Inflammatory macrophage treated with lipopolysaccharide for 1 hour (primary cell): Measurements from ENCODE around the gene NFIA.

ENCODE experiments used
- DNase-seq, 2 donors: peaks; one replicate each; pipeline ENCODE4 v3.0.0-alpha.2; 2020 to 2022

NFIA gene

DNA sequence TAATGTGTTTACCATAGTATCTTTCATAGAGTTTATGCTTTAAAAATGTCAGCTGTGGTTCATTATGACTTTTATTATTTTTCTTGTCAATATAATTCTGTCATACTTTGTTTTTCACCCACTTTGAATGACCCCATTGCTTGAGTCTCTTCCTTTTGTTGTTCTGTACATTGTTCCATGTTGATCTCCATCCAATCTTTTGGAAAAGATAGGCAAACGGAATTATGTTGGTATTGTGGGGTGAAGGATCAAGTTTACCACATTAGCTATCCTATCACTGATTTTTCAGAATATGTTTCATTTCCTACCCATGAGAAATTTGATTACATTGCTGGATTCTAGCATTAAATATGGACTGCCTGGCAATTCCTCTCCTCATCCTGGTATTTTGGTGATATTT, 196.6 kb downstream of the NFIA start:
- DNase-seq, result no peak

DNA sequence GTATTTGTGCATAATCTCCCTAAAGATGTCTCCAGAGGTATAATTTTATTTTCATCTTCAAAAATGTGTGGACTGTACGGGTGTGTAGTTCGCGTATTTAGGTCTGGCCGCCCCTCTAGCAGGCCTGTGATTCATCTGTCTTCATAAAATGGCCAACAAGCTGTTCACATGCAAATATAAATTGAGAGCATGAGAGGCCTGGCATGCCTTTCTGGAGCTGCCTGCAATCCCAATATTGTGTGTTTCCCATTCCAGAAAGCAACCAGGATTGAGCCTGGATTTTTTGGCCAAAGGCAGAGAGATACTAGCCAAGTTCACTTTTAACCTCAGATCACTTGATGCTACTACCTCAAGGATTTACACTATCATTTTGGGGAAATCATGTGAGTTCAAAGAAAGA, 197.2 kb downstream of the NFIA start:
- no peak for DNase-seq

DNA sequence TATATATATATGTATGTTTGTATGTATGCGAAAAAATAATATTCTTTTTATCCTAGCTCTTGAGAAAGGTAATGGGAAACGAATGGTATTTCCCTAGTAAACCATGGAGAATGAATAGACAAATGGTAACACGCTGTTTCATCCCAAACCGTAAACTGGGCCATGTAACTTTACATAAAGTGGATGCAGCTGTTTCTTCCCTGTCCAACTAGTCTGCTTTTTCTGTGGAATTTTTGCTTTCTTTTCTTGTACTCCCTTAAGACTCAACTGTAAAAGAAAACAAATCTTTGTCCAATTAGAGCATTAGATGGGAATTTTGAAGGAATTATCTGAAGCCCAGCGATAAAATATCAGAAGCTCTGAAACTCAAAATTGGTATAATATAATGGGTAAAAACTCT, 198.1 kb downstream of the NFIA start:
- no peak for DNase-seq

DNA sequence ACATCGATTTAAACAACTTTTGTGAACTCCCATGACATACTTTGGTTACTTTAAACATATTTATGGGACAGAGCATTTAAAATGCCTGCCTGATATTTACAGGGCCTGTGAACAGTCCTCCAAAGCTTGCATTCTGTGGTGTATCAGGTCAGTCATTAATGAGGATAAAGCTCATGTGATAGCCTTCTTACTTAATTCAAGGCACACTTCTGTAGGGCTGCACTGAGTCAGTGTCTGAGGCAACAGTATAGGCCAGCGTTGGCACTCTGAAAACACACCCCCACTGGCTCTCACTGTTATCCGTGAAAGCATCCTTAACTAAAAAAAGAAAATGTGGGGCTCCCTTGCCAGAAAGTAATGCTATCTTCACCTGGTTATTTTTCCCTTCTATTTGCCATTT, 200.0 kb downstream of the NFIA start:
- no peak for DNase-seq

DNA sequence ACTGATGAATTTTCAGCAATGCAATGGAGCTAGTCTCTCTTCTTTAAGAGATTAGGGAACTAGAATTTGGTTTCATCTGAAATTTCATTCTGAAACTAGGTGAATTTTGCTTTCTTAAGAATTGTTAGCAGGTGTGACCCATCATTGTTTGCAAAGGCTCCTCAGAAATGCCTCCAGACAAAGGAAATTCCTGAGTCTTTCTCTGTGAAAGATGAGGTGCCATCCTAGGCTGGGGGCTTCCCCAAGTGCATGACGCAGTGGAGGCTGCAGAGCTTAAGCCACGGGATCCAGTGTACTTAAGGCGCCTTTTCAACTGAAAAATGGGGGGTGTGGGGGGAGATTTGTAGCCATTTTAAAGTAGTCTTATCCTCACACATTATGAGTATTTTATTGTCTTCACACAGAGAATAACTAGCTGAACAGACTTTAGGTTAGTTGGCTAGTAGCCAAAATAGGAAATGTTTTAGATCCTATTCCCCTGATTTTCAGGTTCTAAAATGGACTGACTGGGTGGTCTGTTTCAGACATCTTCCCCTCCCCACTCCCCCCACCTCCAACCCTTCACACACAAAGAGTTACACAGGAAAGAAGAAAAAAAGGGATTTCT, 202.0 kb downstream of the NFIA start:
- DNase-seq, result no peak

DNA sequence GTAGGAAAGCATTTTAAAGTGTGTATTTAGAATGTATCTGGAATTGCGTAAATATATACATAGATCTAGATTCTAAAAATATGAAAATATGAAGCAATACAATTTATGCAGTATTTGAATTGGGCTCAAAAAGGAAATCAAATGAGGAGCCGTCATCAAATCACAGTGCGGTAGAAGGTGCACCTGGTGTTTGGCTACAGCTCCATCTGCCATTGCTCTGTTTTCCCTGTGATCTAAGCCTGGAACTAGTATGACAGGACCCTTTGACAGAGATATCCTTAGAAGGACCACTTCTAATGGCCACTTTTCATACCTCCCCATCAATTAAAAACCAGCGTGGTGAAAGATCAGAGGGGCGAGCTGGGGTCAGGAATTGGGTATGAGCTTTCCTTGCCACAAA, 202.6 kb downstream of the NFIA start:
- no peak for DNase-seq

DNA sequence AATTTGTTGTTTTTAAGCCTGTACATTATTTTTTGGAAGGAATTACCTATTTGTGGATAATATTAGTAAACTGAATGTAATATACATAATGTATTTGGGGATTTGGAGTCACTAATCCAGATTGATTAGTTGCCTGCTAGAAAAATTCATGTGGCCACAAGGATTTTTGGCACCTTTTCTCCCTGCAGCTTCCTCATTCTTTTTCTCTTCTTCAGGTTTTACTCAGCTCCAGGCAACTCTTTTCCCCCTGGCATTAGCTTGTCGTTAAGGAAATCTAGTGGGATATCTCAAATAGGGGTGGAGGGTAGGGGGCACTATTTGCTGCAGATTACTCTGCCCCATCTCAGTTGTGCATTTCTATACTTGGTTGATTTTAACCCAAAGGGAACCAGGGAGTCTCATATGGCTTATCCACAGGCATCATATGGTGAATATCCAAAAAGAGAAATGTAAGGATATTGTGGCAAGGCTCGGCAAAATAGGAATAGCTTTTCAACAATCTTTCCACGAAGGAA, 203.1 kb downstream of the NFIA start:
- no peak for DNase-seq

DNA sequence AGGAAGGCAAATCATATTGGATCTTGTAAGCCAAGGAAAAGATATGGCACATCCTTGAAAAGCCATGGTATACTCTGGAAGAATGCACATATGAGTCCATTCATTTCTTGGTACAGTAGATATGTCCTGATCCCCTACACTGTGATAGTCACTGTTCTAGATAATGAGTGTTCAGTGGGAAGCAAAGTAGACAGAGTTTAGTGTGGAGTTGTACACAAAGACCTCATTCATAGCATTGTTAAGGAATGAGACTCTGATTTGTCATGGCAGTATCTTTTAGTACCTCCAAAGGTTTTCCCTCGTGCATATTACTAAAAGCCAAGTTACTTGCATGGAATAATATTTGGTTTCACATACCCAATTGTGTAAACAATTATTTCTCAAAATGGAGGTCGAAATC, 204.7 kb downstream of the NFIA start:
- DNase-seq, result no peak

DNA sequence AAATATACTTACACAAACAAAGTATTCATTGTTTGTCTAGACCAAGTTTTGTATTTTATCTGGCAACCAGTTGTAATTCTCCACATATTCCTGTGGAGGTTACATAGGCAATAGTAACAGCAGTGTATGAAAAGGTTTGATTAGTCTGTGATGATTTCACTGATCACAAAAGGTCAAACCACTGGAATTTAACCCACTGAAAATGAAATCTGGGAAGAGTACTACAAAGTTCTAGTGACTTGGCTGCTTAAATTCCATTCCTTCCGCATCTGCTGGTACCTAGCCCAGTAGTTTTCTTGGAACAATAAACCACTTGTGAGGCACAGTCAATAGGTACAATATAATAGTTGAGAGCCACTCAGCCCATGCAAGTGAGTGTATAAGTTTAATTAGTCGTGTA, 205.4 kb downstream of the NFIA start:
- DNase-seq, result no peak

DNA sequence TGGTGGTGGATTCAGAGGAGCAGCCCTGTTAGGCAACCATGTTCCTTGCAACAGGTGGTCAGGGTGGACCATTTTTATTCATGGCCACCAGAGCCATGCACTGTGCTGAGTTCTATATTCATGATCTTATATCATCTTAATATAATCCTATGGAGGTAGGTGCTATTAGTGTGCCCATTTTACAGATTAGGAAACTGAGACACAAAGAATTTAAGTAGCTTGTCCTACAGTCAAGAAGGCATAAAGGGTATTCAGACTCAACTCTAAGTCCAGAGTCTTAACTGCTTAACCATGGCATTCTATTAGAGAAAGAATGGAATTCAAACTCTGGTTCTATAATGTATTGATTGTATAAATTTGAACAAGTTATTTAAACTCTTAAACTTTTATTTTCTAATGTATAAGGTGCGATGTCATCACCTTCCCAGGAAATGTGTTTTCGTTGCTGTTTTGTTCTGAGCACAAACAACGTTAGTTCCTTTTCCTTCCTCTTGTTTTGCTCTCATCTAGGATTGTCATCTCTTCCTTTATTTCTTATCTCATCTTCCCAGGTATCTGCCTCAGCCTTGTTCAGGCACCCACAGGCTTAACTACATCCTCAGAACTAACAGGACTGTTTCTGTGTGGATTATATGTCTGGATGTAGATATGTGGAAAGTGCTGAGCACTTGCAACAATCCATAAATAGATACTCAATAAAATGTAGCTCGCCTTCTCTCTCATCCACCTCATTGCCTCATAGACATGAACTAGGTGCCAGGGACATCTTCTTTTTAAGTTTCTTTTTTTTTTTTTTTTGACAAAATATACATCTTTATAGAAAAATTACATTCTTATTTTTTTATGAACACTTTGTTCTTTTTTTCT, 207.1 kb downstream of the NFIA start:
- no peak for DNase-seq

DNA sequence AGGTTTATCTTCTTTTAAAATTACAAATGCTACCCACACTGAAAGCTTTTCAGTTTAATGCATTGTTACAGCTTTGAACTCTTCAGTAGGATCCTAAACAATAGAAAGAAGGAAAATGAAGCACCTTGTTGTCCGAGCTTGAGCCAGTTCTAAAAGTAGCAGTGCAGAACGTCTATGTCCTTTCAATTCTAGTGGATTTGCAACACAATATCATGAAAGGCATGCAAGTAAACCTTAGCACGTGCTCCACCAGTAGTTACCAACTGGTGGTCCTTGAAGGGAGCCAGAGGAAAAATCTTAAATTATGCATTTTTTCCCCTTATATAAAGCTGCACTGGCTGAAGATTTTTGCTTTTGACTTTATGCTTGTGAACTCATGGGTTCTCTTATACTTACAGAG, 208.2 kb downstream of the NFIA start:
- DNase-seq, result no peak

DNA sequence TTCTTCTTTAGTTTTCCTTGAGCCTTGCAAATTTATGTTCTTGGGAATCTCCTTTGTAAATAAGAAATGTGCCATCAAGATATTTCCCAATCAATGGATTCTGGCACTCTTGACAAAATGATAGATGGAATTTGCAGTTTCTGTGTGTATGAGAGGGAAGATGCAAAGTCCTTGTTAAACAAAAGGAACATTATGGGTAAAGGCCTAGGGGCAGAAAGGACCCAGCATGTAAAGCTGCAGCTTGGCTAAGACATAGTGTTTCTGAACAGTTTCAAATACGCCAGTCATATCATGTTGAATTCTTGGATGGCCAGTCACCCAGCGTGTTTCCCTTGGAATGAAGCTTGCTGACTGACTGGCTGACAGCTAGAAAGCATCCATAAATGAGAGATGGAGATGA, 210.8 kb downstream of the NFIA start:
- no peak for DNase-seq

DNA sequence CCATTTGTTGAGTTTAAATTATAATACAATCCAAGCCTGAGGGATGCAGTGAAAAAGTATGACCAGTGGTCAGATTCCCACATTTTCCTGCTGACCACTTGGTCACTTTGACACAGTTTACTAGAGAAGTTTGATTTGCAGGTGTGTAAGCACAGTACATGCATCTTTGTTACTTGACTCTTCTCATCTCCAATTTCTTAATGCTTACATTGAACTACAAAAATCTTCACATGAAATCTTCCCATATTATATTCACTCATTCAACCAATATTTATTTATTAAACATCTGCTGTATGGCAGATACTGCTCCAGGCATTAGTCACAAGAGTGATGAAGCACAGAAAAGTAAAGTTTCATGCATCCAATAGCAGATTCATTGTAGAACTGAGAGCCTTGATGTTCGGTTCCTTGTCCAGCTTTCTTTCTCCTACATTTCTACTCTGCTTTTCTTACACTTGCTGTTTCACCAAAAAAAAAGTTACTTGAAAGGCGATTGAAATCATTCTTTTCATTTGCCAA, 211.7 kb downstream of the NFIA start:
- no peak for DNase-seq

DNA sequence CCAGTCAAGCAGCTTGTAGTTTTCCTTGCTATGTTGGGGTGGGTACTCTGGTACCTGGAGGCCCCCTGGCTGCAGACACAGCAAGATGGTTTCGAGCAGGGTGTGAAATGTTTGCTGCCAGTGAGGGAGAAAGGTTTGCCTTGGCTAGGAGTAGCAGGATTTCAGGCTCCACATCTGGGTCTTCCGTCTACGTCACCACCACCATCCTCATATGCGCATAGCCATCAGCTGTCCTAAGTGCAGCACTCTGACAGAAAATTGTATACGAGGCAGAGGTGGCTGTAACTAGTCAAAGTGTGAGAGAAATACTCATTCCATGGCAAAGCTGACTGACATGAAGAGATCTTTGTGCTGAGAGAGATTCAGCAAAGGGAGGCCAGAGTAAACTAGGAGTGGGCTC, 212.6 kb downstream of the NFIA start:
- no peak for DNase-seq

DNA sequence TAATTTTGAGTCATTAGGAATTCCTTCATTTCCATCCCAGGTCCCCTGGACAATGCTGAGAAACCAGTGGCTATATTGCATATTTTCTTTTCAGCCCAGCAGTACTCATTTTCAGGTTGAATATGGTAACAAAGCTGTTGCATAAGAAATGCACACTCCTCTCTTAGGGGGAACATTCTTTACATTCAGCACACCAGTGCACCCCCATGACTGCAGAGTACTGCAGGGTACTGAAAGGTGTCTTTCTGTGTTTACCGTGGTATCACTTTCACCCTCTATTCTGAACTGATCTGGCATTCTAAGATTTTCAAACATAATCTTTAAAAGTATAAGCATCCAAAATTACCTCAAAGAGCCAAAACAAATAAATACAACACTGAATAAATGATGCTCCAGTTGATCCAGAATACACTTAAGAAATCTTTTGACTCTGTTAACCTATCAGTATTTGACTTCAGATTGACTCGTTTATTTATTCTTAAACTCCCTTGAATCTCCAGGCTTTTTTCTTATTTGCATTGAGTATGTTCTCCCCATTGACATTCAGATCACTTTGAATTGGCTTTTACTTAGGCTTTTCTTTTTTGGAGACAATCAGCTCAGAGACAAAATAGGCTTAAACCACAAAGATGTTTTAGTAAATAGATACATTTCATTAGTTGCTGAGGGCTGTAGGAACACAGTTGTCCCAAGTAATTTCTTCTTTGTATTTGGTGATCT, 213.6 kb downstream of the NFIA start:
- DNase-seq, result no peak

DNA sequence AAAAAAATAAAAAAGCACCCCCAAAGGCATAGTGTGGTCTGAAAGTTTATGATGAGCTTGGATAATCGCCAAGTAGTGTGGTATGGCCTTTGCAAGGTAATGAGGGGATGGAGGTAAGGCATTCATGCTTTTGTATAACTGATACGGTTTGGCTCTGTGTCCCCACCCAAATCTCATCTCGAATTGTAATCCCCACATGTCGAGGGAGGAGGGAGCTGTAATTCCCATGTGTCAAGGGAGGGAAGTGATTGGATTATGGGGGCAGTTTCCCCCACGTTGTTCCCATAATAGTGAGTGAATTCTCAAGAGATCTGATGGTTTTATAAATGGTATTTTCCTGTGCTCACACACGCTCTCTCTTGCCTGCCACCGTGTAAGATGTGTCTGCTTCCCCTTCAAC, 215.5 kb downstream of the NFIA start:
- DNase-seq, result no peak

DNA sequence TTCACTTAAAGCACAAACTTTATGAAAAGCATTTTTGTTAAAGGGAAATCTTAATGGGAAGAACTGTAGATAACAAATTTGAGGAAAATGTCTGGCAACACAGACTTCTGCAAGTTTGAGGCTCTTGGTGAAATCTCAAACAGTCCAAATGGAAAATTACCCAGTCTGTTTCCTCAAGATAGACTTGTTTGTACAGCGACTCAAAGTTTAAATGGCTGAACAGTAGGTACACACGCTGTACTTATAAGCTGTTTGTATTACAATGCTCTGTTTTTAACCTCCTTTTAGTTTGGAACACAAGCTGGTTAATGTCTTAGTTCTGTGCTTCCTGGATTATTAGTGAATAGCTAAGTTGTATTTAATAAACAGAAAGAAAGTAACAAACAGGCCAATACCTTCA, 217.1 kb downstream of the NFIA start:
- DNase-seq, result peak in 1 of 2 donors; percentile 14

DNA sequence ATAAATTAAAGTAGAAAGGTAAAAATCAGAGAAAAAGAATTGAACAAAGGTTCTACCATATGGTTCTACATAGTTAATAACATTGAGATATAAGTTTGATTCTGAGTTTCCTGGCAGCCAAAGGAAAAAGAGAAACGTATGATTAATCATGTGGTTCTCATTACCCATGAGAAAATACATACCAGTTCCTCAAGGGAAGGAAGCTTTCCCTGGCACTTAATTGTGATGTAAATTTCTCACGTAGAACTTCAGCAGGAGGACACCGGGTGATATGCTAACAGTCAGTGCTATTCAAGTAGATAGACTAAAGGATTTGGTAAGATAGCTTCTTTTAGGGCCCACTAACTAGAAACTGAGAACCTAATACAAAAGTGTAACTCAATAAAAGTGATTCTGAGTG, 218.5 kb downstream of the NFIA start:
- no peak for DNase-seq

DNA sequence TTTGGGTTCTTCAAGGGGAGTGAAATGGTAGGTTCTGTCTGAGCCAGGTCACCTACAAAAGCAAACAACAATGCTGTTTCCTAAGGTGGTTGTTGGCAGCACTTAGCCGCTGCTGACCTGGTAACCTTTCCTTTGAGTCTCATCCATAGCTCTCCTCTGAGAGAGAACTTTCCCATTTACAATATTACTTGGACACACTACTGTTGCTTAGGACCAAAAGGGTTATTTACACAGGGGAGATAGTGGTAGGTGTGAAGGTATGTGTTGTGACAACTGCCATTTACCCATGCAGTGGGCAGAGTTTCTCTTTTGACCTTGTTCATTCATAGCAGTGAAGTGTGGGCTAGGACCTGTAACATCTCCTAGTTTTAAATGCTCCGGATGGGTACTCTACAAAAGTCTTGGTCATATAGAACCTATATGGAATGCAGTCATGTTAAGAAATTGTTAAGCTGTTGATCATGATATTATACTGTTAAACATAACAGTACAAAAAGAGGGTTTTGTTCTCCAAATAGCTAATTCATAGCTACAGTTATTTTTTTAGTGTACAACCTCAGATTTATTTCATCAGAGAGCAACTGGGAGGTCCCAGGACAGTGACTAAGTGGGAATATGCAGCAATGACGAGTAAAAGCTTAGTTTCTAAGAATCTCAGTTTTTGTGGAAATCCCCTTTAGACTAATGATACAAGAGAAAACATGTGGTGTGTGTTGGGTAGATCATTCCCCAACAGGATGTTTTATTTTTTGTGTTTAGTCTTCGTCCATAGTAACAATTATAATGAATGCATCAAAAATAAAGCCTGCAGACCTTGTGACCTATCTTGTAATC, 219.7 kb downstream of the NFIA start:
- DNase-seq, result peak; percentile 53 to 87

DNA sequence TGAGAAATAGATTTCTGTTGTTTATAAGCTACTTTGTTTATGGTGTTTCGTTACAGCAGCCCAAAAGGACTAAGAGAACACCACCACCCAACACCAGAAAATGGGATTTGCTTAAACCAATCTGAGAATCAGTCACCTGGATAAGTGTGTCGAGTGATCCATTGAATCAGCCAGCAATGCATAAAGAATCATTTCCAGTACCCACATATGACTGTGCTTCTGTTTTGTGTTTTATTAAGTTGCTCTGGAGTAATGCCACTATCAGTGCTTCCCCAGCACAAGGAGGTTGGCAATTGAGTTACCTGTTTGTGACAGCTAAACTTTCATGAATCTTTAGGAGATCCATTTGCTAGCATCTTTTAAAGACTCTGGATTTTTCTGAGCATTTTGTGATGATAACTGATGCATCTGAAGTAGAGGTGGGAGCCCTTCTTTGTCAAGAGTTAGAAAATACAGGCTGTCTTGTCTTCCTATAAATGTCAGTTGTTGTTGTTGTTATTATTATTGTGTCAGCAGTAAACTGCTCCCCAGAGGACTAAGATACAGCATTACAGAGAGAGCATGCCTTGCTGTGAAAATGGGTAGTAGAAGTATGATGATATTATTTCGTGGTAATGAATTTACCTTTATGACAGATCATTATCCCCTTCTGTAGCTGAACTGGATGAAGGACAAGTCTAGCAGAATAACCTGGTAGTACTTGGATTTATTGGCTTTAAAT, 225.2 kb downstream of the NFIA start:
- DNase-seq, result no peak

DNA sequence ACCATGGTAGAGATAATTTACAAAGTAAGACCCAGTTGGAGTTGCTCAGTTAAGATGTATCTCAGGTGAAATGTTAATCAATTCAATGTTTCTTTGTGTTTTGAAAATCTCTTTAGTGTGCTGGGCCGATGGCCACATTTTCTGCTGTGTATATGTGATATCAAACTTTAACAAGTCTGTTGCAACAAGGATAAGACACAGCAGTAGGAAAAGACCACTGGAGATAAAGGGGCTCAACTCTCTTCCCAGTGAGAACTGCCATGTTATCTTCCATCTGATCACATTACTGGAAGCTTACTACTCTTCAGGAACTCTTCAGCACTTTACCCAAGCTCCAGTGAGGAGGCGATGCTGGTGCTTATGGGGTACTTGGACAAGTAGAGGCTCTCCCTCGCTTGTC, 227.7 kb downstream of the NFIA start:
- no peak for DNase-seq

DNA sequence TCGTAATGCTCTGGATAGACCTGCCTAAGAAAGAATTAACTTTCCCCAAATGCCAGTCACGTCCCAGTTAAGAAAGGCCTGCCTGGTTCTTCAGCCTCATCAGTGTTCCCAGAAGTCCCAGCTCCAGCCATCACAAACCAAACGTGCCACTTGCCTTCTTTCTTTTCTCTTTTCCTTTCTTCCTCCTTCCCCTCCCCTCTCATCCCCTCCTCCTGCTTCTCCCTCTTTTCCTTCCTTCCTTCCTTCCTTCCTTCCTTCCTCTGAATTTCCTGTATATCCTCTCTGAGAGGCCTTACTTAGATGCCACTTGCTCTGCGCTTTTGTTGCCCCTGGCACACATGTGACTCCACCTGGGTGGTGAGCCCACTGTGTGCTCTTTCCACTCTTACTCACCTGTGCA, 228.2 kb downstream of the NFIA start:
- DNase-seq, result no peak
